ENCODE results near the gene RNASEH1.
"Not testable (repeated sequence)": the region's sequence is repeated elsewhere in the genome, so short reads cannot be mapped to it uniquely, and the experiment has no call there.

The RNASEH1 gene

GRCh38 chr2:3498783-3499394, 59.2 kb downstream of the RNASEH1 start:
- H3K9ac ChIP-seq (ENCODE audit: low read length) = no peak overlapping the region

GRCh38 chr2:3496708-3497080, 61.4 kb downstream of the RNASEH1 start:
- H3K9ac ChIP-seq (ENCODE audit: low read length); H3F3A ChIP-seq (ENCODE audit: insufficient read depth); H3K27me3 ChIP-seq (ENCODE audit: low read length); H3K9me3 ChIP-seq (ENCODE audit: insufficient read depth, low read length); H3K27ac ChIP-seq (ENCODE audit: low read depth, low read length); H3K4me3 ChIP-seq (ENCODE audit: insufficient read depth, low read length, poor library complexity, severe bottlenecking); H3K9me2 ChIP-seq (replicated peaks; ENCODE audit: insufficient read depth, low read length); H2AFZ ChIP-seq (ENCODE audit: low read depth, low read length, severe bottlenecking); H3K4me2 ChIP-seq (ENCODE audit: low read depth, low read length, poor library complexity, severe bottlenecking); H3K36me3 ChIP-seq (ENCODE audit: low read length); H3K79me2 ChIP-seq (ENCODE audit: insufficient read depth, low read length); H4K20me1 ChIP-seq (ENCODE audit: low read depth, low read length): not testable (repeated sequence)

More at GRCh38 chr2:3498783-3499394, 59.2 kb downstream of the RNASEH1 start:
- H3K79me2 ChIP-seq (ENCODE audit: insufficient read depth, low read length) = no peaks in the 10 kb centered on the region
- H2AFZ ChIP-seq (ENCODE audit: low read depth, low read length, severe bottlenecking) = no peak overlapping the region
- H3K27me3 ChIP-seq (ENCODE audit: low read length) = no peaks in the 10 kb centered on the region
- no peak overlapping the region for H3K4me3 ChIP-seq (ENCODE audit: insufficient read depth, low read length, poor library complexity, severe bottlenecking)
- H3F3A ChIP-seq (ENCODE audit: insufficient read depth) = no peaks in the 10 kb centered on the region
- H3K9me2 ChIP-seq (replicated peaks; ENCODE audit: insufficient read depth, low read length) = no peaks in the 10 kb centered on the region
- no peaks in the 10 kb centered on the region for H4K20me1 ChIP-seq (ENCODE audit: low read depth, low read length)
- TF ChIP-seq EZH2phosphoT487 (conservative IDR thresholded peaks at IDR 0.05; ENCODE audit: low read length) = no peak
- TF ChIP-seq CTCF (IDR thresholded peaks at IDR 0.05; ENCODE audit: insufficient read depth, low read length, poor library complexity, severe bottlenecking) = no peak
- no peaks in the 10 kb centered on the region for H3K36me3 ChIP-seq (ENCODE audit: low read length)
- no peak overlapping the region for H3K27ac ChIP-seq (ENCODE audit: low read depth, low read length)
- H3K4me2 ChIP-seq (ENCODE audit: low read depth, low read length, poor library complexity, severe bottlenecking) = no peak overlapping the region
- H3K9me3 ChIP-seq (ENCODE audit: insufficient read depth, low read length) = no peaks in the 10 kb centered on the region

Data from SU-DHL-6 (cell line).